Mesendoderm (in vitro differentiated cells): ENCODE results near the gene STRIT1.

Source experiments
- DNase-seq: peaks from one replicate; pipeline ENCODE4 v3.0.0; 2013
- H2AK5ac ChIP-seq: 2 replicates; pipeline ENCODE4 v1.6.1; 2013; ENCODE audit warnings: low read length, inconsistent platforms
- H2BK120ac ChIP-seq: 2 replicates; pipeline ENCODE4 v1.6.1; 2013; ENCODE audit warnings: low read depth, mild to moderate bottlenecking, low read length, moderate library complexity, mixed read lengths
- H2BK15ac ChIP-seq: replicated peaks from 2 replicates; pipeline ENCODE4 v1.6.1; 2013; ENCODE audit warnings: low read depth, mild to moderate bottlenecking, moderate library complexity
- H2BK5ac ChIP-seq: 2 replicates; pipeline ENCODE4 v1.6.1; 2013; ENCODE audit warnings: low read length, inconsistent platforms
- H3K18ac ChIP-seq: 2 replicates; pipeline ENCODE4 v1.6.1; 2013; ENCODE audit warnings: mild to moderate bottlenecking, low read length, mixed read lengths
- H3K23ac ChIP-seq: one replicate; pipeline ENCODE4 v1.6.1; 2013; ENCODE audit warnings: low read length
- H3K27ac ChIP-seq: 2 replicates; pipeline ENCODE4 v1.5.1; 2013; ENCODE audit warnings: low read depth, mild to moderate bottlenecking, inconsistent platforms, low read length, moderate library complexity
- H3K27me3 ChIP-seq: 2 replicates; pipeline ENCODE4 v1.6.1; 2013; ENCODE audit warnings: low read length, control low read depth, mild to moderate bottlenecking, inconsistent platforms; ENCODE audit not compliant: insufficient read depth, poor library complexity
- H3K36me3 ChIP-seq: 2 replicates; pipeline ENCODE4 v1.6.1; 2013; ENCODE audit warnings: low read length, inconsistent platforms; ENCODE audit not compliant: control insufficient read depth, insufficient read depth
- H3K4ac ChIP-seq: one replicate; pipeline ENCODE4 v1.6.1; 2013; ENCODE audit warnings: low read depth, mild to moderate bottlenecking, low read length, moderate library complexity
- H3K4me1 ChIP-seq: 2 replicates; pipeline ENCODE4 v1.6.1; 2013; ENCODE audit warnings: low read depth, low read length, inconsistent platforms; ENCODE audit not compliant: control insufficient read depth
- H3K4me2 ChIP-seq: 2 replicates; pipeline ENCODE4 v1.6.1; 2013; ENCODE audit warnings: low read length
- H3K4me3 ChIP-seq: 2 replicates; pipeline ENCODE4 v1.5.1; 2013; ENCODE audit warnings: mild to moderate bottlenecking, low read length
- H3K56ac ChIP-seq: one replicate; pipeline ENCODE4 v1.6.1; 2013; ENCODE audit warnings: low read length
- H3K79me1 ChIP-seq: 2 replicates; pipeline ENCODE4 v1.6.1; 2013; ENCODE audit warnings: low read length, inconsistent platforms
- H3K79me2 ChIP-seq: 2 replicates; pipeline ENCODE4 v1.6.1; 2013; ENCODE audit warnings: mild to moderate bottlenecking, low read length; ENCODE audit not compliant: control insufficient read depth, insufficient read depth
- H3K9ac ChIP-seq: 2 replicates; pipeline ENCODE4 v1.6.1; 2013; ENCODE audit warnings: low read length, inconsistent platforms
- H4K5ac ChIP-seq: one replicate; pipeline ENCODE4 v1.6.1; 2013; ENCODE audit warnings: low read length
- H4K8ac ChIP-seq: one replicate; pipeline ENCODE4 v1.6.1; 2013; ENCODE audit warnings: low read depth, mild to moderate bottlenecking, control low read depth, low read length, moderate library complexity
- WGBS: extraction: QIAGEN DNeasy Blood & Tissue Kit; methylation state at CpG from one replicate; pipeline ENCODE4 v1.1.7; 2013; ENCODE audit warnings: low lambda C conversion rate, missing lambda C conversion rate; ENCODE audit not compliant: insufficient coverage; ENCODE audit errors: extremely low coverage; 5-methylcytosine and 5-hydroxymethylcytosine counted together

The STRIT1 gene

GRCh38 chr3:155327430-155327829 is 33.9 kb upstream of the STRIT1 start:
- no CpG with 5 or more reads among the region's 1 CpG for WGBS

GRCh38 chr3:155326901-155327300 is 33.4 kb upstream of the STRIT1 start:
- Histone ChIP-seq H2BK15ac (no peak overlapping the region), H3K79me2 (no peaks in the 10 kb centered on the region), H4K5ac (no peak overlapping the region), H3K36me3 (no peaks in the 10 kb centered on the region), H3K27me3 (no peaks in the 10 kb centered on the region), H2BK120ac (peak overlapping the region; percentile 54), H3K27ac (peak overlapping the region; percentile 85), H3K18ac (peak overlapping the region; percentile 53), H4K8ac (no peak overlapping the region), H3K4me1 (peaks cover 4% of the 10 kb centered on the region), H2BK5ac (peak overlapping the region; percentile 69), H3K4me2 (no peak overlapping the region), H3K56ac (peak overlapping the region; percentile 52), H2AK5ac (peak overlapping the region; percentile 55), H3K9ac (no peak overlapping the region), H3K4me3 (no peak overlapping the region), H3K4ac (peak overlapping the region; percentile 36), H3K79me1 (no peaks in the 10 kb centered on the region), H3K23ac (no peak overlapping the region)
- WGBS, result no CpG with 5 or more reads among the region's 4 CpGs
- no peak for DNase-seq

More at GRCh38 chr3:155327430-155327829, 33.9 kb upstream of the STRIT1 start:
- Histone ChIP-seq H3K4me3 (no peak overlapping the region), H2BK120ac (no peak overlapping the region), H4K5ac (no peak overlapping the region), H3K79me2 (no peaks in the 10 kb centered on the region), H3K56ac (no peak overlapping the region), H4K8ac (no peak overlapping the region), H3K27me3 (no peaks in the 10 kb centered on the region), H3K4me1 (peaks cover 4% of the 10 kb centered on the region), H3K27ac (peak overlapping the region; percentile 85), H3K18ac (peak overlapping the region; percentile 53), H3K9ac (no peak overlapping the region), H2BK5ac (no peak overlapping the region), H2AK5ac (no peak overlapping the region), H3K79me1 (no peaks in the 10 kb centered on the region), H3K36me3 (no peaks in the 10 kb centered on the region), H2BK15ac (no peak overlapping the region), H3K4me2 (no peak overlapping the region), H3K4ac (peak overlapping the region; percentile 31), H3K23ac (no peak overlapping the region)
- DNase-seq, result peak; percentile 36

DNA sequence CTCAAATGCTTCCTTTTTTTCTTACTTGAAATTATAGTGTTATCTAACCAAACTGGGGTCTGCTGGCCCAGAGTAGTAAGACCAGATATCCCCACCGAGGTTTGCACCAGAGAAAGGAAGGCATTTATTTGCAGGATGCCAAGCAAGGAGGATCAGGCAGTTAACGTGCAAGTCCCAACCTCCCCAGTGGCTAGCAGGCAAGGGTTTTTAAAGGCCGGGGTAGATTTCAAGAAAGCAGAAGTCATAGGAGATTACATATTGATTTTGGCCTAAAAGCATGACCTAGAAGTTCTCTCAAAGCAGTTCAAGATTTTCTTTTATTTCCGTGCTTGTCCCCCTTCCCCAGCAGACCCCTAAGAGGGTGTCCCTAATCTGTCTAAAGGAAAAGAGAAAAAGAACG is 32.8 kb upstream of the STRIT1 start:
- peaks cover 4% of the 10 kb centered on the region for H3K4me1 ChIP-seq
- no CpG with 5 or more reads among the region's 5 CpGs for WGBS
- H3K79me1 ChIP-seq, result no peaks in the 10 kb centered on the region

DNA sequence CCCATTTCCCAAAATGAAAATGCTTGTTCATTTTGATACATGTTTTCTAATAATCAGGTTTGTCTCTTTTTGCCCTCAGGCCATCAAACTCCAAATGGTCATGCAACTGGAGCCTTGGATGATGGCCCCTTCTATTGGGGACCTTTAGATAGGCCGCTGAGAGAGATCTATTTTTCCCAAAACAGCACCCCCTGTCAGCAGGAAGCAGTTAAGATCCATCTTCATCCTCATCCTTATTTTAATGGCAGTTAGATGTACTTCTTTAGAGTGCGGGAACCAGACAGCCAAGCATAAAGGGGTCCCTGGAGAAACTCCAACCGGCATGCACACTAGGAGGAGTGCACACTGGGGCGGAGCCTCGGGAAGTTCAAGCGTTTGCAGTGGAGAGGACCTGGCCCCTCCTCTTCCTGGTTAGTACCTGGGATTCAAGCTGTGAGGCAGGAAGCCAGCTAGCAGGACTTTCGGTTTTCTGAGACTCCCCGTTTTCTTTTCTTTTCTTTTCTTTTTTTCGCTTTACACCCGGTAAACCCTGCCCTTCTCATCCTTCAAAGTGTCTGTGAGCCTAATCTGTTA is 31.9 kb upstream of the STRIT1 start:
- no peak overlapping the region for H3K18ac ChIP-seq
- no peak overlapping the region for H3K4ac ChIP-seq
- no peak overlapping the region for H2BK5ac ChIP-seq
- H2AK5ac ChIP-seq, result no peak overlapping the region
- no peak overlapping the region for H3K56ac ChIP-seq
- H3K27ac ChIP-seq, result no peak overlapping the region
- H3K27me3 ChIP-seq, result no peaks in the 10 kb centered on the region
- no peak overlapping the region for H2BK120ac ChIP-seq
- no peak overlapping the region for H4K8ac ChIP-seq
- DNase-seq, result peak; percentile 39
- no peak overlapping the region for H3K4me3 ChIP-seq
- H3K4me1 ChIP-seq, result peaks cover 4% of the 10 kb centered on the region
- H3K23ac ChIP-seq, result no peak overlapping the region
- no CpG with 5 or more reads among the region's 10 CpGs for WGBS
- H3K36me3 ChIP-seq, result no peaks in the 10 kb centered on the region
- H4K5ac ChIP-seq, result peak overlapping the region; percentile 63
- H3K79me1 ChIP-seq, result no peaks in the 10 kb centered on the region
- peak overlapping the region; percentile 9 for H2BK15ac ChIP-seq
- no peak overlapping the region for H3K4me2 ChIP-seq
- H3K79me2 ChIP-seq, result no peaks in the 10 kb centered on the region
- no peak overlapping the region for H3K9ac ChIP-seq

More for the DNA sequence above, 32.8 kb upstream of the STRIT1 start:
- no peak overlapping the region for H3K23ac ChIP-seq
- no peak overlapping the region for H2BK15ac ChIP-seq
- H4K8ac ChIP-seq, result no peak overlapping the region
- H3K27ac ChIP-seq, result no peak overlapping the region
- H2AK5ac ChIP-seq, result no peak overlapping the region
- H2BK120ac ChIP-seq, result peak overlapping the region; percentile 29
- H3K18ac ChIP-seq, result peak overlapping the region; percentile 21
- no peak overlapping the region for H4K5ac ChIP-seq
- H3K9ac ChIP-seq, result no peak overlapping the region
- H3K27me3 ChIP-seq, result no peaks in the 10 kb centered on the region
- no peak overlapping the region for H2BK5ac ChIP-seq
- DNase-seq, result no peak
- no peak overlapping the region for H3K4me3 ChIP-seq
- peak overlapping the region; percentile 48 for H3K4ac ChIP-seq
- no peak overlapping the region for H3K56ac ChIP-seq
- no peaks in the 10 kb centered on the region for H3K36me3 ChIP-seq
- H3K79me2 ChIP-seq, result no peaks in the 10 kb centered on the region
- H3K4me2 ChIP-seq, result no peak overlapping the region

- H3K4me2 ChIP-seq, result no peak overlapping the region
- no peaks in the 10 kb centered on the region for H3K27me3 ChIP-seq
- H2BK15ac ChIP-seq, result no peak overlapping the region
- peaks cover 4% of the 10 kb centered on the region for H3K4me1 ChIP-seq
- no peak overlapping the region for H3K23ac ChIP-seq
- no peak overlapping the region for H3K56ac ChIP-seq
- H2BK5ac ChIP-seq, result no peak overlapping the region
- H3K9ac ChIP-seq, result no peak overlapping the region
- WGBS, result no CpG with 5 or more reads among the region's 3 CpGs
- H4K8ac ChIP-seq, result no peak overlapping the region
- H3K79me1 ChIP-seq, result no peaks in the 10 kb centered on the region
- H4K5ac ChIP-seq, result no peak overlapping the region
- H3K36me3 ChIP-seq, result no peaks in the 10 kb centered on the region
- H3K79me2 ChIP-seq, result no peaks in the 10 kb centered on the region
- H3K4me3 ChIP-seq, result no peak overlapping the region
- no peak overlapping the region for H3K27ac ChIP-seq
- DNase-seq, result peak; percentile 88
- no peak overlapping the region for H2AK5ac ChIP-seq
- peak overlapping the region; percentile 36 for H3K4ac ChIP-seq
- no peak overlapping the region for H2BK120ac ChIP-seq
- H3K18ac ChIP-seq, result no peak overlapping the region
These were observed 29.7 kb upstream of the STRIT1 start for GRCh38 chr3:155323063-155323666.
